ENCODE results near the gene UPK3A. TPM values are rescaled to one million over a fixed set of nuclear protein-coding genes. Genes with fewer than 3 reads are reported as not detected.

The UPK3A gene
- total and polyA plus RNA-seq, 2 of the 13 experiments (the other 11 are each of a cell fraction or from before 2014, with no cell fraction given), result 10.5 to 13.8 TPM

DNA sequence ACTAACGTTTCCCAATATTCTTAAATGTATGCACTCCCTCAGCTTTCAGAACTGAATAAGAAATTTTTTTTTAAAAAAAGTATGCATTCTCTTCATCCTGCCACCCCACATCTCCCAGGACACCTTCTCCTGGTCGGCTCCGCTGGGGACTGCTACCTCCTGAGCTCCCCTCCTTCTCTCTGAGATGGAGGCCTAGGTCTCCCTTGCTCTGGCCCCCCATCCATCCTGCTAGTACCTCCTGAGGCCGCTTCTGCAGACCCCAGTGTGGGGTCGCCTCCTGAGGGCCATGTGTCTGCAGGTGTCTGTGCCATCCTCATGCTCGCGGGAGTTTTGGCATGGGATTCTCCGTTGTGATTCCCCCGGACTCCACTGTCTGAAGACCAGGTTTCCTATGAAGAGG, 52.8 kb downstream of the UPK3A start:
- no peak overlapping the region for H3K27ac ChIP-seq (ENCODE audit: extremely low read length, insufficient read depth, low read length)
- no peak overlapping the region for H2AFZ ChIP-seq (ENCODE audit: low read length)
- no peaks in the 10 kb centered on the region for H3K27me3 ChIP-seq (ENCODE audit: control insufficient read depth in 1 of 2, insufficient read depth in 2 of 2, low read length in 2 of 2)
- 97% methylated on average over 9 of the region's 9 CpGs for WGBS (ENCODE audit: low lambda C conversion rate)
- BruUV-seq (replicated peaks), result no TSS peak
- ChIA-PET POLR2A (no interaction called here), CTCF (ENCODE audit: low intra/inter-chr PET ratio, low total read pairs) (no interaction called here)
- H3K4me2 ChIP-seq (ENCODE audit: low read depth, low read length), result no peak overlapping the region
- H3K9me3 ChIP-seq (ENCODE audit: low read length), result no peaks in the 10 kb centered on the region
- intact Hi-C loops (cut with micrococcal nuclease; ENCODE audit: unreplicated experiment) (no loop called here), in situ Hi-C loops (cut with HindIII; ENCODE audit: extremely low pct_ligation_motif_present, low pct_unique_long_range_greater_than_20kb) (no loop called here)
- H4K20me1 ChIP-seq (ENCODE audit: insufficient read depth, low read length), result no peaks in the 10 kb centered on the region
- no peak for ATAC-seq
- 0 out of 2 replicates have a peak, but pooled peaks cover 6% of the 10 kb centered on the region for H3K4me1 ChIP-seq (ENCODE audit: insufficient read depth, low read length)
- FAIRE-seq, result no peak
- no peak overlapping the region for H3K9ac ChIP-seq (ENCODE audit: insufficient read depth, low read depth, low read length)
- no peak for DNase-seq (ENCODE audit: low spot score)
- no peak overlapping the region for H3K4me3 ChIP-seq (replicated peaks in 1 of 3; ENCODE audit: insufficient read depth in 1 of 3, low read depth in 2 of 3, low read length in 3 of 3)
- no peaks in the 10 kb centered on the region for H3K79me2 ChIP-seq (ENCODE audit: insufficient read depth, low read length)
- H3K36me3 ChIP-seq (replicated peaks in 1 of 2; ENCODE audit: control insufficient read depth in 1 of 2, insufficient read depth in 2 of 2, low read length in 2 of 2), result peaks cover 14 to 80% of the 10 kb centered on the region in 2 experiments
- TF ChIP-seq, protein P1, sequence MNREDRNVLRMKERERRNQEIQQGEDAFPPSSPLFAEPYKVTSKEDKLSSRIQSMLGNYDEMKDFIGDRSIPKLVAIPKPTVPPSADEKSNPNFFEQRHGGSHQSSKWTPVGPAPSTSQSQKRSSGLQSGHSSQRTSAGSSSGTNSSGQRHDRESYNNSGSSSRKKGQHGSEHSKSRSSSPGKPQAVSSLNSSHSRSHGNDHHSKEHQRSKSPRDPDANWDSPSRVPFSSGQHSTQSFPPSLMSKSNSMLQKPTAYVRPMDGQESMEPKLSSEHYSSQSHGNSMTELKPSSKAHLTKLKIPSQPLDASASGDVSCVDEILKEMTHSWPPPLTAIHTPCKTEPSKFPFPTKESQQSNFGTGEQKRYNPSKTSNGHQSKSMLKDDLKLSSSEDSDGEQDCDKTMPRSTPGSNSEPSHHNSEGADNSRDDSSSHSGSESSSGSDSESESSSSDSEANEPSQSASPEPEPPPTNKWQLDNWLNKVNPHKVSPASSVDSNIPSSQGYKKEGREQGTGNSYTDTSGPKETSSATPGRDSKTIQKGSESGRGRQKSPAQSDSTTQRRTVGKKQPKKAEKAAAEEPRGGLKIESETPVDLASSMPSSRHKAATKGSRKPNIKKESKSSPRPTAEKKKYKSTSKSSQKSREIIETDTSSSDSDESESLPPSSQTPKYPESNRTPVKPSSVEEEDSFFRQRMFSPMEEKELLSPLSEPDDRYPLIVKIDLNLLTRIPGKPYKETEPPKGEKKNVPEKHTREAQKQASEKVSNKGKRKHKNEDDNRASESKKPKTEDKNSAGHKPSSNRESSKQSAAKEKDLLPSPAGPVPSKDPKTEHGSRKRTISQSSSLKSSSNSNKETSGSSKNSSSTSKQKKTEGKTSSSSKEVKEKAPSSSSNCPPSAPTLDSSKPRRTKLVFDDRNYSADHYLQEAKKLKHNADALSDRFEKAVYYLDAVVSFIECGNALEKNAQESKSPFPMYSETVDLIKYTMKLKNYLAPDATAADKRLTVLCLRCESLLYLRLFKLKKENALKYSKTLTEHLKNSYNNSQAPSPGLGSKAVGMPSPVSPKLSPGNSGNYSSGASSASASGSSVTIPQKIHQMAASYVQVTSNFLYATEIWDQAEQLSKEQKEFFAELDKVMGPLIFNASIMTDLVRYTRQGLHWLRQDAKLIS (CRISPR knock-in tag; IDR thresholded peaks at IDR 0.05), result no peak
- TF ChIP-seq, protein P2, sequence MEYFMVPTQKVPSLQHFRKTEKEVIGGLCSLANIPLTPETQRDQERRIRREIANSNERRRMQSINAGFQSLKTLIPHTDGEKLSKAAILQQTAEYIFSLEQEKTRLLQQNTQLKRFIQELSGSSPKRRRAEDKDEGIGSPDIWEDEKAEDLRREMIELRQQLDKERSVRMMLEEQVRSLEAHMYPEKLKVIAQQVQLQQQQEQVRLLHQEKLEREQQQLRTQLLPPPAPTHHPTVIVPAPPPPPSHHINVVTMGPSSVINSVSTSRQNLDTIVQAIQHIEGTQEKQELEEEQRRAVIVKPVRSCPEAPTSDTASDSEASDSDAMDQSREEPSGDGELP (IDR thresholded peaks at IDR 0.05; ENCODE audit: borderline replicate concordance, low read depth), result no peak
- TF ChIP-seq ZSCAN30 (CRISPR knock-in tag; IDR thresholded peaks at IDR 0.05) (no peak), SIN3B (IDR thresholded peaks at IDR 0.05; ENCODE audit: low read length) (no peak), POLR2AphosphoS2 (IDR thresholded peaks at IDR 0.05; ENCODE audit: low read depth, low read length) (no peak), ZNF34 (CRISPR knock-in tag; IDR thresholded peaks at IDR 0.05; ENCODE audit: borderline replicate concordance) (no peak), ZNF138 (CRISPR knock-in tag; IDR thresholded peaks at IDR 0.05; ENCODE audit: low read depth) (no peak), MED13 (CRISPR knock-in tag; IDR thresholded peaks at IDR 0.05) (no peak), ZC3H13 (CRISPR knock-in tag; IDR thresholded peaks at IDR 0.05) (no peak), ZNF878 (CRISPR knock-in tag; IDR thresholded peaks at IDR 0.05) (no peak)
- TF ChIP-seq, protein P3, sequence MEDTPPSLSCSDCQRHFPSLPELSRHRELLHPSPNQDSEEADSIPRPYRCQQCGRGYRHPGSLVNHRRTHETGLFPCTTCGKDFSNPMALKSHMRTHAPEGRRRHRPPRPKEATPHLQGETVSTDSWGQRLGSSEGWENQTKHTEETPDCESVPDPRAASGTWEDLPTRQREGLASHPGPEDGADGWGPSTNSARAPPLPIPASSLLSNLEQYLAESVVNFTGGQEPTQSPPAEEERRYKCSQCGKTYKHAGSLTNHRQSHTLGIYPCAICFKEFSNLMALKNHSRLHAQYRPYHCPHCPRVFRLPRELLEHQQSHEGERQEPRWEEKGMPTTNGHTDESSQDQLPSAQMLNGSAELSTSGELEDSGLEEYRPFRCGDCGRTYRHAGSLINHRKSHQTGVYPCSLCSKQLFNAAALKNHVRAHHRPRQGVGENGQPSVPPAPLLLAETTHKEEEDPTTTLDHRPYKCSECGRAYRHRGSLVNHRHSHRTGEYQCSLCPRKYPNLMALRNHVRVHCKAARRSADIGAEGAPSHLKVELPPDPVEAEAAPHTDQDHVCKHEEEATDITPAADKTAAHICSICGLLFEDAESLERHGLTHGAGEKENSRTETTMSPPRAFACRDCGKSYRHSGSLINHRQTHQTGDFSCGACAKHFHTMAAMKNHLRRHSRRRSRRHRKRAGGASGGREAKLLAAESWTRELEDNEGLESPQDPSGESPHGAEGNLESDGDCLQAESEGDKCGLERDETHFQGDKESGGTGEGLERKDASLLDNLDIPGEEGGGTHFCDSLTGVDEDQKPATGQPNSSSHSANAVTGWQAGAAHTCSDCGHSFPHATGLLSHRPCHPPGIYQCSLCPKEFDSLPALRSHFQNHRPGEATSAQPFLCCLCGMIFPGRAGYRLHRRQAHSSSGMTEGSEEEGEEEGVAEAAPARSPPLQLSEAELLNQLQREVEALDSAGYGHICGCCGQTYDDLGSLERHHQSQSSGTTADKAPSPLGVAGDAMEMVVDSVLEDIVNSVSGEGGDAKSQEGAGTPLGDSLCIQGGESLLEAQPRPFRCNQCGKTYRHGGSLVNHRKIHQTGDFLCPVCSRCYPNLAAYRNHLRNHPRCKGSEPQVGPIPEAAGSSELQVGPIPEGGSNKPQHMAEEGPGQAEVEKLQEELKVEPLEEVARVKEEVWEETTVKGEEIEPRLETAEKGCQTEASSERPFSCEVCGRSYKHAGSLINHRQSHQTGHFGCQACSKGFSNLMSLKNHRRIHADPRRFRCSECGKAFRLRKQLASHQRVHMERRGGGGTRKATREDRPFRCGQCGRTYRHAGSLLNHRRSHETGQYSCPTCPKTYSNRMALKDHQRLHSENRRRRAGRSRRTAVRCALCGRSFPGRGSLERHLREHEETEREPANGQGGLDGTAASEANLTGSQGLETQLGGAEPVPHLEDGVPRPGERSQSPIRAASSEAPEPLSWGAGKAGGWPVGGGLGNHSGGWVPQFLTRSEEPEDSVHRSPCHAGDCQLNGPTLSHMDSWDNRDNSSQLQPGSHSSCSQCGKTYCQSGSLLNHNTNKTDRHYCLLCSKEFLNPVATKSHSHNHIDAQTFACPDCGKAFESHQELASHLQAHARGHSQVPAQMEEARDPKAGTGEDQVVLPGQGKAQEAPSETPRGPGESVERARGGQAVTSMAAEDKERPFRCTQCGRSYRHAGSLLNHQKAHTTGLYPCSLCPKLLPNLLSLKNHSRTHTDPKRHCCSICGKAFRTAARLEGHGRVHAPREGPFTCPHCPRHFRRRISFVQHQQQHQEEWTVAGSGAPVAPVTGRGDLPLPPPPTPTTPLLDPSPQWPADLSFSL (CRISPR knock-in tag; IDR thresholded peaks at IDR 0.05), result no peak
